Erythroblast (primary cell): ENCODE data around the gene FGF22.

Experiments used
- DNase-seq, 2 experiments: peaks; one replicate each; lab custom pipeline; 2025; lab: John Stamatoyannopoulos, UW
- GATA1 ChIP-seq: IDR thresholded peaks from 2 replicates; pipeline ENCODE4 v1.6.1; 2011; ENCODE audit warnings: low read depth, mild to moderate bottlenecking, control low read depth, low read length, moderate library complexity
- POLR2A ChIP-seq: IDR thresholded peaks from 2 replicates; pipeline ENCODE4 v1.6.1; 2011; ENCODE audit warnings: mild to moderate bottlenecking, low read length

FGF22 gene

GRCh38 chr19:634975-635652 is 4.6 kb upstream of the FGF22 start:
- no peak for TF ChIP-seq GATA1
- no peak for TF ChIP-seq POLR2A
- DNase-seq: no peak

GRCh38 chr19:638906-639252 is 800 bp upstream of the FGF22 start:
- no peak for TF ChIP-seq POLR2A
- TF ChIP-seq GATA1: no peak
- DNase-seq: no peak

GRCh38 chr19:640161-640558 is 481 bp downstream of the FGF22 start:
- no peak for DNase-seq
- TF ChIP-seq GATA1: no peak
- TF ChIP-seq POLR2A: no peak

- no peak for DNase-seq
- TF ChIP-seq POLR2A (no peak), GATA1 (no peak)
Measured at GRCh38 chr19:640606-641189, 1.0 kb downstream of the FGF22 start.

- TF ChIP-seq POLR2A: no peak
- TF ChIP-seq GATA1: no peak
- no peak for DNase-seq
Measured at GRCh38 chr19:641702-642101, 2.0 kb downstream of the FGF22 start.

GRCh38 chr19:642767-643727 is 3.4 kb downstream of the FGF22 start:
- TF ChIP-seq GATA1: no peak
- DNase-seq: no peak

GRCh38 chr19:643736-644135 is 4.1 kb downstream of the FGF22 start:
- TF ChIP-seq POLR2A: no peak
- no peak for TF ChIP-seq GATA1
- DNase-seq: no peak

GRCh38 chr19:644363-644762 is 4.7 kb downstream of the FGF22 start:
- TF ChIP-seq GATA1 (no peak), POLR2A (no peak)
- DNase-seq: no peak

- no peak for DNase-seq
- TF ChIP-seq POLR2A (no peak), GATA1 (no peak)
Measured at GRCh38 chr19:644789-645188, 5.1 kb downstream of the FGF22 start.

- TF ChIP-seq POLR2A (no peak), GATA1 (no peak)
- no peak for DNase-seq
Measured at GRCh38 chr19:645912-646778, 6.5 kb downstream of the FGF22 start.

GRCh38 chr19:646779-647565 is 7.3 kb downstream of the FGF22 start:
- DNase-seq: no peak
- no peak for TF ChIP-seq POLR2A
- no peak for TF ChIP-seq GATA1

- TF ChIP-seq POLR2A (no peak), GATA1 (no peak)
- DNase-seq: no peak
Measured at GRCh38 chr19:647566-648284, 8.0 kb downstream of the FGF22 start.
